Measurements from ENCODE around the gene INCENP. TPM values are rescaled to one million over a fixed set of nuclear protein-coding genes. Genes with fewer than 3 reads are reported as not detected.
A peak's percentile ranks its signal among the peaks of the same experiment; 100 is the strongest.
"Not testable (repeated sequence)": the region's sequence is repeated elsewhere in the genome, so short reads cannot be mapped to it uniquely, and the experiment has no call there.

Gene INCENP
- total and polyA plus RNA-seq, 2 experiments from 2014 or later, result 35.6 to 131 TPM

DNA sequence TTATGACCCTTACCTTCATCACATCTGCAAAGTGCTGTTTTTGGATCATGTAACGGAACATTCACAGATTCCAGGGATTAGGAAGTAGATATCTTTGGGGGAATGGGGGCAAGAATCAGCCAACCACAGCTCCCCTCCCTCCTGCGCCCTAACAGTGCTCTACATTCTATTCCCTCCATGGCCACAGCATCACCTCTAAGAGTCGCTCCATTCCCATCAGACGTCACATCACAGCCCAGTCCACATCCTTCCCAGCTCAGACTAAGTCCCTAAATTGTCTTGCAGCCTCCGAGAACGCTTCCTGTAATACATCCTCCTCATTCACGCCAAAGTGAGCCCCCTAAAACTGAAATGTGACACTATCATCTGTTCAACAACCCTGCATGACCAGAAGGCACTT, 72.1 kb downstream of the INCENP start:
- H3K27me3 Mint-ChIP-seq (ENCODE audit: insufficient read depth, low read depth, poor library complexity), result peaks cover 3% of the 10 kb centered on the region
- no peaks in the 10 kb centered on the region for H3K27me3 ChIP-seq (ENCODE audit: insufficient read depth)
- peak; percentile 40 for DNase-seq (ENCODE audit: low spot score)
- peak overlapping the region; percentile 90 for H2AFZ ChIP-seq
- H3K4me3 Mint-ChIP-seq, result no peak overlapping the region; the same call in 2 of the 3 replicates
- no peaks in the 10 kb centered on the region for H3K36me3 ChIP-seq (ENCODE audit: insufficient read depth)
- H3F3A ChIP-seq (replicated peaks; ENCODE audit: low read depth), result no peaks in the 10 kb centered on the region
- no peaks in the 10 kb centered on the region for H3K9me3 Mint-ChIP-seq
- H3K4me1 ChIP-seq (ENCODE audit: insufficient read depth), result peaks cover 8% of the 10 kb centered on the region
- 0 out of 2 replicates have a peak, but pooled peaks cover 6% of the 10 kb centered on the region for H3K9me2 ChIP-seq (ENCODE audit: insufficient read depth)
- H3K4me1 Mint-ChIP-seq, result peaks cover 11% of the 10 kb centered on the region
- H3K4me3 ChIP-seq, result no peak overlapping the region
- no peaks in the 10 kb centered on the region for H3K79me2 ChIP-seq (replicated peaks; ENCODE audit: insufficient read depth)
- TF ChIP-seq CREB1 (CRISPR knock-in tag; IDR thresholded peaks at IDR 0.05; ENCODE audit: low read depth) (peak; percentile 30; the same call in 1 of the 2 replicates), POLR2AphosphoS5 (IDR thresholded peaks at IDR 0.05; ENCODE audit: low read depth) (no peak)
- TF ChIP-seq, protein P1, sequence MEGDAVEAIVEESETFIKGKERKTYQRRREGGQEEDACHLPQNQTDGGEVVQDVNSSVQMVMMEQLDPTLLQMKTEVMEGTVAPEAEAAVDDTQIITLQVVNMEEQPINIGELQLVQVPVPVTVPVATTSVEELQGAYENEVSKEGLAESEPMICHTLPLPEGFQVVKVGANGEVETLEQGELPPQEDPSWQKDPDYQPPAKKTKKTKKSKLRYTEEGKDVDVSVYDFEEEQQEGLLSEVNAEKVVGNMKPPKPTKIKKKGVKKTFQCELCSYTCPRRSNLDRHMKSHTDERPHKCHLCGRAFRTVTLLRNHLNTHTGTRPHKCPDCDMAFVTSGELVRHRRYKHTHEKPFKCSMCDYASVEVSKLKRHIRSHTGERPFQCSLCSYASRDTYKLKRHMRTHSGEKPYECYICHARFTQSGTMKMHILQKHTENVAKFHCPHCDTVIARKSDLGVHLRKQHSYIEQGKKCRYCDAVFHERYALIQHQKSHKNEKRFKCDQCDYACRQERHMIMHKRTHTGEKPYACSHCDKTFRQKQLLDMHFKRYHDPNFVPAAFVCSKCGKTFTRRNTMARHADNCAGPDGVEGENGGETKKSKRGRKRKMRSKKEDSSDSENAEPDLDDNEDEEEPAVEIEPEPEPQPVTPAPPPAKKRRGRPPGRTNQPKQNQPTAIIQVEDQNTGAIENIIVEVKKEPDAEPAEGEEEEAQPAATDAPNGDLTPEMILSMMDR (conservative IDR thresholded peaks at IDR 0.05; ENCODE audit: low read depth in 2 of 2), result peak; percentile 46 to 60
- H4K20me1 ChIP-seq (replicated peaks; ENCODE audit: insufficient read depth), result no peaks in the 10 kb centered on the region
- H3K27ac Mint-ChIP-seq, result no peak overlapping the region
- no peak overlapping the region for H3K27ac ChIP-seq (ENCODE audit: low read depth)
- peak; percentile 84 for ATAC-seq
- H3K36me3 Mint-ChIP-seq (ENCODE audit: low read depth), result no peaks in the 10 kb centered on the region
- no peak overlapping the region for H3K4me2 ChIP-seq

DNA sequence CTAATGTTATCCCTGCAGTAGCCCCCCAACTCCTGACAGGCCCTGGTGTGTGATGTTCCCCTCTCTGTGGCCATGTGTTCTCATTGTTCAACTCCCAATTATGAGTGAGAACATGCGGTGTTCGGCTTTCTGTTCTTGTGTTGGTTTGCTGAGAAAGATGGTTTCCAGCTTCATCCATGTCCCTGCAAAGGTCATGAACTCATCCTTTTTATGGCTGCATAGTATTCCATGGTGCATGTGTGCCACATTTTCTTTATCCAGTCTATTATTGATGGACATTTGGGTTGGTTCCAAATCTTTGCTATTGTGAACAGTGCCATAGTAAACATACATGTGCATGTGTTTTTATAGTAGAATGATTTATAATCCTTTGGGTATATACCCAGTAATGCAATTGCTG, 73.6 kb downstream of the INCENP start:
- not testable (repeated sequence) for H3K9me2 ChIP-seq (ENCODE audit: insufficient read depth); H2AFZ ChIP-seq; H3K4me1 ChIP-seq (ENCODE audit: insufficient read depth); H3K27ac Mint-ChIP-seq; H3K4me2 ChIP-seq; H3K79me2 ChIP-seq (replicated peaks; ENCODE audit: insufficient read depth); H3K27me3 Mint-ChIP-seq (ENCODE audit: insufficient read depth, low read depth, poor library complexity); ATAC-seq; H3K4me3 Mint-ChIP-seq; H3K4me3 ChIP-seq; H3K27ac ChIP-seq (ENCODE audit: low read depth); H3K9me3 Mint-ChIP-seq; H3F3A ChIP-seq (replicated peaks; ENCODE audit: low read depth); H4K20me1 ChIP-seq (replicated peaks; ENCODE audit: insufficient read depth); H3K27me3 ChIP-seq (ENCODE audit: insufficient read depth); DNase-seq (ENCODE audit: low spot score); H3K36me3 Mint-ChIP-seq (ENCODE audit: low read depth); H3K36me3 ChIP-seq (ENCODE audit: insufficient read depth)
- H3K4me1 Mint-ChIP-seq, result peaks cover 11% of the 10 kb centered on the region

DNA sequence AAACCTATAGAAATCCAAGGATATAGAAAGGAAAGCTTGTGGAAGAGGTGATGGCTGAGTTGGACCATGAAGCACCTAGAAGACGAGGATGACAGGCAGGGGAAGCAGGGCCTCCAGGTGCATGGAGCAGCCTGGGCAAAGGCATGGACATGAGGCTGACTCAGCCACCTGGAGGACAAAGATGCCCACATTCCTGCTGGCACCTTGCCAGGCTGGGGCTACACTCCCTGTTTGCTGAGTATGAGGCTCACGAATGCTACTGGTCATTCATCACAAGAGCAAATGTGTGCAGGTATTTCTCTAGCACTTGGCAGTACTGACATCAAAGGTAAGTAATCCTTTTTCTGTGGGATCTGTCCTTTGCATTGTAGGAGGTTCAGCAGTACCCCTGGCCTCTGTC, 77.6 kb downstream of the INCENP start:
- no peaks in the 10 kb centered on the region for H3K9me3 Mint-ChIP-seq
- H3K4me3 Mint-ChIP-seq, result no peak overlapping the region
- H3K4me1 Mint-ChIP-seq, result no peaks in the 10 kb centered on the region
- Histone ChIP-seq H3K27me3 (ENCODE audit: insufficient read depth) (no peaks in the 10 kb centered on the region), H3K4me3 (no peak overlapping the region), H3K9me2 (ENCODE audit: insufficient read depth) (no peaks in the 10 kb centered on the region), H4K20me1 (replicated peaks; ENCODE audit: insufficient read depth) (no peaks in the 10 kb centered on the region), H2AFZ (no peak overlapping the region), H3K4me1 (ENCODE audit: insufficient read depth) (no peaks in the 10 kb centered on the region), H3K79me2 (replicated peaks; ENCODE audit: insufficient read depth) (no peaks in the 10 kb centered on the region), H3K27ac (ENCODE audit: low read depth) (no peak overlapping the region), H3F3A (replicated peaks; ENCODE audit: low read depth) (no peaks in the 10 kb centered on the region), H3K4me2 (no peak overlapping the region), H3K36me3 (ENCODE audit: insufficient read depth) (no peaks in the 10 kb centered on the region)
- H3K27ac Mint-ChIP-seq, result no peak overlapping the region
- H3K36me3 Mint-ChIP-seq (ENCODE audit: low read depth), result no peaks in the 10 kb centered on the region
- DNase-seq (ENCODE audit: low spot score) (no peak), ATAC-seq (no peak)
- peaks cover 7% of the 10 kb centered on the region for H3K27me3 Mint-ChIP-seq (ENCODE audit: insufficient read depth, low read depth, poor library complexity)
- TF ChIP-seq, protein P2, sequence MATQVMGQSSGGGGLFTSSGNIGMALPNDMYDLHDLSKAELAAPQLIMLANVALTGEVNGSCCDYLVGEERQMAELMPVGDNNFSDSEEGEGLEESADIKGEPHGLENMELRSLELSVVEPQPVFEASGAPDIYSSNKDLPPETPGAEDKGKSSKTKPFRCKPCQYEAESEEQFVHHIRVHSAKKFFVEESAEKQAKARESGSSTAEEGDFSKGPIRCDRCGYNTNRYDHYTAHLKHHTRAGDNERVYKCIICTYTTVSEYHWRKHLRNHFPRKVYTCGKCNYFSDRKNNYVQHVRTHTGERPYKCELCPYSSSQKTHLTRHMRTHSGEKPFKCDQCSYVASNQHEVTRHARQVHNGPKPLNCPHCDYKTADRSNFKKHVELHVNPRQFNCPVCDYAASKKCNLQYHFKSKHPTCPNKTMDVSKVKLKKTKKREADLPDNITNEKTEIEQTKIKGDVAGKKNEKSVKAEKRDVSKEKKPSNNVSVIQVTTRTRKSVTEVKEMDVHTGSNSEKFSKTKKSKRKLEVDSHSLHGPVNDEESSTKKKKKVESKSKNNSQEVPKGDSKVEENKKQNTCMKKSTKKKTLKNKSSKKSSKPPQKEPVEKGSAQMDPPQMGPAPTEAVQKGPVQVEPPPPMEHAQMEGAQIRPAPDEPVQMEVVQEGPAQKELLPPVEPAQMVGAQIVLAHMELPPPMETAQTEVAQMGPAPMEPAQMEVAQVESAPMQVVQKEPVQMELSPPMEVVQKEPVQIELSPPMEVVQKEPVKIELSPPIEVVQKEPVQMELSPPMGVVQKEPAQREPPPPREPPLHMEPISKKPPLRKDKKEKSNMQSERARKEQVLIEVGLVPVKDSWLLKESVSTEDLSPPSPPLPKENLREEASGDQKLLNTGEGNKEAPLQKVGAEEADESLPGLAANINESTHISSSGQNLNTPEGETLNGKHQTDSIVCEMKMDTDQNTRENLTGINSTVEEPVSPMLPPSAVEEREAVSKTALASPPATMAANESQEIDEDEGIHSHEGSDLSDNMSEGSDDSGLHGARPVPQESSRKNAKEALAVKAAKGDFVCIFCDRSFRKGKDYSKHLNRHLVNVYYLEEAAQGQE (IDR thresholded peaks at IDR 0.05; ENCODE audit: unreplicated experiment), result no peak
- TF ChIP-seq ZNF331 (CRISPR knock-in tag; IDR thresholded peaks at IDR 0.05; ENCODE audit: low read depth), result no peak

Data from GM23338 (cell line).